Smooth muscle cell (in vitro differentiated cells): ENCODE measurements around the gene GAS2. TPM values are rescaled to one million over a fixed set of nuclear protein-coding genes. Genes with fewer than 3 reads are reported as not detected.

Experiments
- DNase-seq: peaks from one replicate; lab custom pipeline; 2025; ENCODE audit not compliant: unreplicated experiment; lab: John Stamatoyannopoulos, UW
- H2AFZ ChIP-seq: fragments of 200-600 bp; sonication (generic); 2 replicates; pipeline ENCODE4 v1.6.0; 2016; ENCODE audit warnings: antibody characterized with exemption, low read depth, mild to moderate bottlenecking
- H3F3A ChIP-seq: fragments of 200-600 bp; sonication (generic); 2 replicates; pipeline ENCODE4 v1.6.0; 2017; ENCODE audit warnings: antibody characterized with exemption, low read depth
- H3K27ac ChIP-seq: fragments of 200-600 bp; sonication (generic); 2 replicates; pipeline ENCODE4 v1.5.1; 2016; ENCODE audit warnings: low read depth, mild to moderate bottlenecking
- H3K27me3 ChIP-seq: fragments of 200-600 bp; sonication (generic); 2 replicates; pipeline ENCODE4 v1.6.1; 2016; ENCODE audit warnings: low read depth, mild to moderate bottlenecking
- H3K36me3 ChIP-seq: fragments of 200-600 bp; sonication (generic); 2 replicates; pipeline ENCODE4 v1.5.1; 2016; ENCODE audit warnings: low read depth
- H3K4me1 ChIP-seq: fragments of 200-600 bp; sonication (generic); 2 replicates; pipeline ENCODE4 v1.5.1; 2016; ENCODE audit warnings: low read depth
- H3K4me2 ChIP-seq: fragments of 200-600 bp; sonication (generic); 2 replicates; pipeline ENCODE4 v1.6.0; 2016; ENCODE audit warnings: mild to moderate bottlenecking
- H3K4me3 ChIP-seq: fragments of 200-600 bp; sonication (generic); 2 replicates; pipeline ENCODE4 v1.5.1; 2016; ENCODE audit warnings: mild to moderate bottlenecking
- H3K79me2 ChIP-seq: fragments of 200-600 bp; sonication (generic); 2 replicates; pipeline ENCODE4 v1.6.0; 2016; ENCODE audit warnings: low read depth, mild to moderate bottlenecking
- H3K9ac ChIP-seq: fragments of 200-600 bp; sonication (generic); 2 replicates; pipeline ENCODE4 v1.6.0; 2016; ENCODE audit warnings: low read depth
- H3K9me3 ChIP-seq: fragments of 200-600 bp; sonication (generic); replicated peaks from 2 replicates; pipeline ENCODE4 v1.5.1; 2016; ENCODE audit warnings: low read depth
- H4K20me1 ChIP-seq: fragments of 200-600 bp; sonication (generic); 2 replicates; pipeline ENCODE4 v1.6.0; 2016; ENCODE audit warnings: low read depth
- CTCF ChIP-seq: fragments of 200-600 bp; sonication (generic); IDR thresholded peaks from 2 replicates; pipeline ENCODE4 v1.5.1; 2017; ENCODE audit warnings: borderline replicate concordance, mild to moderate bottlenecking, antibody characterized with exemption; ENCODE audit not compliant: insufficient read depth, poor library complexity, severe bottlenecking
- WGBS: methylation state at CpG from one replicate; pipeline ENCODE4 v1.1.7; 2016; ENCODE audit warnings: low lambda C conversion rate; 5-methylcytosine and 5-hydroxymethylcytosine counted together
- polyA plus RNA-seq: library from polyadenylated mRNA; unstranded; fragments of >200 nt; fragmentation: Nextera tagmentation; extraction: Ambion mirVana; gene quantifications from 2 replicates; pipeline ENCODE4 v1.2.1, GENCODE V29; 2016
- total RNA-seq: library from RNA; depleted of rRNA; stranded (reverse); fragments of >200 nt; gene quantifications from 2 replicates; pipeline ENCODE4 v1.2.3, GENCODE V29; 2014

The GAS2 gene
- total and polyA plus RNA-seq, 2 experiments from 2014 or later = 0.31 to 1.3 TPM

- TF ChIP-seq CTCF = no peak
- no peaks in the 10 kb centered on the region for H3K36me3 ChIP-seq
Observed at GRCh38 chr11:22674470-22675439, 8.3 kb downstream of the GAS2 start.

GRCh38 chr11:22677153-22677903 lies 10.9 kb downstream of the GAS2 start:
- no peak overlapping the region for H3K4me2 ChIP-seq
- TF ChIP-seq CTCF = no peak
- no peaks in the 10 kb centered on the region for H3K4me1 ChIP-seq
- H3K36me3 ChIP-seq = no peaks in the 10 kb centered on the region
- H3K9me3 ChIP-seq = no peaks in the 10 kb centered on the region
- DNase-seq = no peak
- no peaks in the 10 kb centered on the region for H3F3A ChIP-seq
- no peak overlapping the region for H3K9ac ChIP-seq
- no peak overlapping the region for H3K27ac ChIP-seq
- WGBS = 67% methylated on average over 4 of the region's 4 CpGs
- no peaks in the 10 kb centered on the region for H3K79me2 ChIP-seq
- no peak overlapping the region for H2AFZ ChIP-seq
- no peak overlapping the region for H3K4me3 ChIP-seq
- peaks cover 3% of the 10 kb centered on the region for H3K27me3 ChIP-seq
- no peaks in the 10 kb centered on the region for H4K20me1 ChIP-seq

More at GRCh38 chr11:22674470-22675439, 8.3 kb downstream of the GAS2 start:
- H3K9me3 ChIP-seq = no peaks in the 10 kb centered on the region
- WGBS = 90% methylated on average over 4 of the region's 4 CpGs
- no peak overlapping the region for H2AFZ ChIP-seq
- H3K4me2 ChIP-seq = no peak overlapping the region
- no peaks in the 10 kb centered on the region for H3K4me1 ChIP-seq
- no peaks in the 10 kb centered on the region for H4K20me1 ChIP-seq
- H3K79me2 ChIP-seq = no peaks in the 10 kb centered on the region
- no peaks in the 10 kb centered on the region for H3F3A ChIP-seq
- no peak for DNase-seq
- no peak overlapping the region for H3K27ac ChIP-seq
- H3K9ac ChIP-seq = no peak overlapping the region
- peaks cover 15% of the 10 kb centered on the region for H3K27me3 ChIP-seq
- no peak overlapping the region for H3K4me3 ChIP-seq

- no peak for DNase-seq
- WGBS = 45% methylated on average over 2 of the region's 2 CpGs
- H3K9ac ChIP-seq = no peak overlapping the region
- no peaks in the 10 kb centered on the region for H3K79me2 ChIP-seq
- H3K27me3 ChIP-seq = no peaks in the 10 kb centered on the region
- no peaks in the 10 kb centered on the region for H3F3A ChIP-seq
- no peaks in the 10 kb centered on the region for H3K9me3 ChIP-seq
- no peaks in the 10 kb centered on the region for H3K4me1 ChIP-seq
- TF ChIP-seq CTCF = no peak
- H4K20me1 ChIP-seq = no peaks in the 10 kb centered on the region
- no peak overlapping the region for H3K27ac ChIP-seq
- no peak overlapping the region for H3K4me3 ChIP-seq
- no peaks in the 10 kb centered on the region for H3K36me3 ChIP-seq
- no peak overlapping the region for H3K4me2 ChIP-seq
- no peak overlapping the region for H2AFZ ChIP-seq
Observed at GRCh38 chr11:22680628-22681027, 14.2 kb downstream of the GAS2 start.
